KMS-11 (cell line): ENCODE measurements around the gene COQ8A.

Source experiments
- H2AFZ ChIP-seq: fragments of 200-600 bp; sonication (generic); 2 replicates; pipeline ENCODE4 v1.6.1; 2016; ENCODE audit warnings: antibody characterized with exemption, mixed run types, low read depth
- H3K27ac ChIP-seq: fragments of 200-600 bp; sonication (generic); 2 replicates; pipeline ENCODE4 v1.6.1; 2016; ENCODE audit warnings: mild to moderate bottlenecking, mixed run types
- H3K27me3 ChIP-seq: fragments of 200-600 bp; sonication (generic); 2 replicates; pipeline ENCODE4 v1.6.1; 2017; ENCODE audit warnings: mild to moderate bottlenecking, low read depth, mixed run types, moderate library complexity; ENCODE audit not compliant: insufficient read depth
- H3K36me3 ChIP-seq: fragments of 200-600 bp; sonication (generic); 2 replicates; pipeline ENCODE4 v1.6.1; 2017; ENCODE audit warnings: mild to moderate bottlenecking, mixed run types; ENCODE audit not compliant: insufficient read depth
- H3K4me1 ChIP-seq: fragments of 200-600 bp; sonication (generic); 2 replicates; pipeline ENCODE4 v1.6.1; 2016; ENCODE audit warnings: mild to moderate bottlenecking, low read depth, mixed run types; ENCODE audit not compliant: poor library complexity, severe bottlenecking
- H3K4me2 ChIP-seq: fragments of 200-600 bp; sonication (generic); 2 replicates; pipeline ENCODE4 v1.7.0; 2016; ENCODE audit warnings: mild to moderate bottlenecking, mixed run types
- H3K4me3 ChIP-seq: fragments of 200-600 bp; sonication (generic); IDR thresholded peaks from 2 replicates; pipeline ENCODE4 v1.6.1; 2017; ENCODE audit warnings: low read depth, low read length, mixed read lengths; ENCODE audit not compliant: insufficient read depth
- H3K79me2 ChIP-seq: fragments of 200-600 bp; sonication (generic); 2 replicates; pipeline ENCODE4 v1.6.1; 2016; ENCODE audit warnings: low read depth, mixed run types; ENCODE audit not compliant: insufficient read depth
- H3K9ac ChIP-seq: fragments of 200-600 bp; sonication (generic); 2 replicates; pipeline ENCODE4 v1.6.1; 2016; ENCODE audit warnings: mild to moderate bottlenecking, mixed run types
- H4K20me1 ChIP-seq: fragments of 200-600 bp; sonication (generic); 2 replicates; pipeline ENCODE4 v1.6.1; 2016; ENCODE audit warnings: mild to moderate bottlenecking, mixed run types; ENCODE audit not compliant: insufficient read depth
- TF ChIP-seq, protein P1 (sequence below): fragments of 200-600 bp; sonication (generic); conservative IDR thresholded peaks from 2 replicates; pipeline ENCODE4 v1.6.1; 2017; ENCODE audit warnings: low read depth, mild to moderate bottlenecking, antibody characterized with exemption, low read length, moderate library complexity, mixed read lengths

COQ8A gene

DNA sequence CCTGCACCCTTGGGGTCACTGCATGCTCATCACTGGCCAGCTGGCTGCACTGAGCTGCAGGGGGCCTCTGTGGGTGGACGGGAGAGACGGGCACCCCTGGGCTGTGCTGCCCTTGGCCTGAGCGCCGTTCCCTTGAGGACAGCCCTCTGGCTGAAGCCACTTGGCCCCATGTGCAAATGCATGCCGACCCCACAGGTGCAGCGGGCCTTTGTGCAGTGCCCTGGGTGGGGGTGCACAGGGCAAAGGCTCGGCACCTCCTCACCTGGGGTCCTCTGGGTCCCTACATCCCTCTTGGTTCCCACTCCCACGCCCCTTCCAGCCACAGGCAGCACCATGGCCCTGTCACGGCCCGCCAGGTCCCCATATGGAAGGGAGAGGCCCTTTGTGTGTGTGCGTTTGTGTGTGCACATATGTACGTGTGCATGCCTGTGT lies 41.3 kb downstream of the COQ8A start:
- no peak overlapping the region for H2AFZ ChIP-seq
- no peaks in the 10 kb centered on the region for H3K27me3 ChIP-seq
- no peaks in the 10 kb centered on the region; the same call in 1 of the 2 replicates for H3K36me3 ChIP-seq
- no peak overlapping the region for H3K9ac ChIP-seq
- no peak overlapping the region for H3K4me2 ChIP-seq
- no peaks in the 10 kb centered on the region for H4K20me1 ChIP-seq
- no peaks in the 10 kb centered on the region for H3K4me1 ChIP-seq
- no peak overlapping the region for H3K4me3 ChIP-seq
- TF ChIP-seq, protein P1, sequence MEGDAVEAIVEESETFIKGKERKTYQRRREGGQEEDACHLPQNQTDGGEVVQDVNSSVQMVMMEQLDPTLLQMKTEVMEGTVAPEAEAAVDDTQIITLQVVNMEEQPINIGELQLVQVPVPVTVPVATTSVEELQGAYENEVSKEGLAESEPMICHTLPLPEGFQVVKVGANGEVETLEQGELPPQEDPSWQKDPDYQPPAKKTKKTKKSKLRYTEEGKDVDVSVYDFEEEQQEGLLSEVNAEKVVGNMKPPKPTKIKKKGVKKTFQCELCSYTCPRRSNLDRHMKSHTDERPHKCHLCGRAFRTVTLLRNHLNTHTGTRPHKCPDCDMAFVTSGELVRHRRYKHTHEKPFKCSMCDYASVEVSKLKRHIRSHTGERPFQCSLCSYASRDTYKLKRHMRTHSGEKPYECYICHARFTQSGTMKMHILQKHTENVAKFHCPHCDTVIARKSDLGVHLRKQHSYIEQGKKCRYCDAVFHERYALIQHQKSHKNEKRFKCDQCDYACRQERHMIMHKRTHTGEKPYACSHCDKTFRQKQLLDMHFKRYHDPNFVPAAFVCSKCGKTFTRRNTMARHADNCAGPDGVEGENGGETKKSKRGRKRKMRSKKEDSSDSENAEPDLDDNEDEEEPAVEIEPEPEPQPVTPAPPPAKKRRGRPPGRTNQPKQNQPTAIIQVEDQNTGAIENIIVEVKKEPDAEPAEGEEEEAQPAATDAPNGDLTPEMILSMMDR, result no peak
- H3K27ac ChIP-seq, result no peak overlapping the region
- no peaks in the 10 kb centered on the region for H3K79me2 ChIP-seq

DNA sequence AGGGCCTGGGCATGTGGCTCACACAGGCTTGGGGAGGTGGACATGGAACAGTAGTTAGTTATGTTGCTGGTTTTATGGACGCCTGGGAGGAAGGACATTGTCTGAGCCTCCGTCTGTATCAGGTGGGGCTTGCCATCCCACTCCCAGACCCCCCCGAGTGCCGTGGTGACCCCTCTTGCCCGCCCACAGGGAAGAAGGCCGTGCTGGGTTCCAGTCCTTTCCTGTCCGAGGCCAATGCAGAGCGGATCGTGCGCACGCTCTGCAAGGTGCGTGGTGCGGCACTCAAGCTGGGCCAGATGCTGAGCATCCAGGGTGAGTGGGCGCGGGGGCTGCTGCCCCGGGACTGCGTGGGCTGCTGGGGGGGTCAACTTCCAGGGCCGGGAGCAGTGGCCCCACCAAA lies 41.7 kb downstream of the COQ8A start:
- Histone ChIP-seq H3K36me3 (no peaks in the 10 kb centered on the region; the same call in 1 of the 2 replicates), H3K4me3 (no peak overlapping the region), H4K20me1 (no peaks in the 10 kb centered on the region), H3K9ac (no peak overlapping the region), H3K4me2 (no peak overlapping the region), H3K27me3 (no peaks in the 10 kb centered on the region), H3K79me2 (no peaks in the 10 kb centered on the region), H3K27ac (no peak overlapping the region), H2AFZ (no peak overlapping the region), H3K4me1 (no peaks in the 10 kb centered on the region)
- TF ChIP-seq, protein P1, result no peak

DNA sequence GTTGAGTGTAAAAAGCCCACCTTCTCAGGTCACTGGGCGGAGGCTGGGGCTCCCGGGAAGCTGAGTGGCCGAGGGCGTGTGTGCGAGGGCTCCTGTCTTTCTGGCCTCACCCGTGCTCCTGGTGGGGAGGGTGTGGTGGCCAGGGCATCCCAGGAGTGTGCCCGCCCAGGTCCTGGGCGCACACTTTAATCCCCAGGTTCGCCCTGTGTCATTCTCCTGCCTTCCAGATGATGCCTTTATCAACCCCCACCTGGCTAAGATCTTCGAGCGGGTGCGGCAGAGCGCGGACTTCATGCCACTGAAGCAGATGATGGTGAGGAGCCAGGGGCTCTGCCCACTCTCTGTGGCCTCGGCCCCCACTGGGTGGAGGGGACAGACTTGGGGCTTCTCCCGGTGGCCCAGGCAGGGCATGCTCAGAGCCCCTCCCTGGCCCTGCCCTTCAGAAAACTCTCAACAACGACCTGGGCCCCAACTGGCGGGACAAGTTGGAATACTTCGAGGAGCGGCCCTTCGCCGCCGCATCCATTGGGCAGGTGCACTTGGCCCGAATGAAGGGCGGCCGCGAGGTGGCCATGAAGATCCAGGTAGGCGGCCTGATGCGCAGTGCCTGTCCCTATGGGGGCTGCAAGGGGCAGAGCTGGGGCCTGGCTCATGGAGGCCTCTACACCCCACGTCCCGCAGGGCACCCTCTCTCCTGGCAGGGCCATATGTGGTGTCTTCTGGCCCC lies 42.5 kb downstream of the COQ8A start:
- Histone ChIP-seq H3K27ac (no peak overlapping the region), H3K9ac (no peak overlapping the region), H4K20me1 (no peaks in the 10 kb centered on the region), H3K4me2 (no peak overlapping the region), H3K27me3 (no peaks in the 10 kb centered on the region), H3K4me3 (no peak overlapping the region), H2AFZ (no peak overlapping the region), H3K4me1 (no peaks in the 10 kb centered on the region), H3K36me3 (no peaks in the 10 kb centered on the region; the same call in 1 of the 2 replicates), H3K79me2 (no peaks in the 10 kb centered on the region)
- TF ChIP-seq, protein P1, result no peak

DNA sequence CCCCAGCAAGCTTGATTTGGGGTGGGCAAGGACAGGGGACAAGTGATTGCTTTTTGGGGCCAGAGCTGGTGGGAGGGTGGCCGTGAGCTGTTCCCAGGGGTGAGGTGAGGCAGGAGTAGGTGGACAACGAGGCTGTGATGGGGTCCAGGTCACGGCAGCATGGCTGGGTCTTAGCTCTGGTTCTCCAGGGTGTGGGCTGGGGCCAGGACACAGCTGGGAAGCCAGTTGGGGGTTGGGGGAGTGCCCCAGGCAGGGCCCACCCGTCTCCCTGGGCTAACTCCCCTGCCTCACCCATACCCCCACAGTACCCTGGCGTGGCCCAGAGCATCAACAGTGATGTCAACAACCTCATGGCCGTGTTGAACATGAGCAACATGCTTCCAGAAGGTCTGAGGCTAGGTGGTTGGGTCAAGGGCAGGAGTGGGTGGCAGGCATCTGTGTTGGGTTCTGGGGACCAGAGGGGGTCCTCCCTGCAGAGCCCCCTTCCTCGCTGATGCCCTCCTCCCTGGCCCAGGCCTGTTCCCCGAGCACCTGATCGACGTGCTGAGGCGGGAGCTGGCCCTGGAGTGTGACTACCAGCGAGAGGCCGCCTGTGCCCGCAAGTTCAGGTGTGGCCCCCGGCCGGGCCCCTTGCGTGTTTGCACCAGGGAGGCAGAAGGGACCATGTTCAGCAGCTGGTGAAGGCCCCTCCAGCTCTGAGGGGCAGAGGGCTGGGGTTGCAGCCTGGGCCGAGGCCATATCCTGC lies 43.3 kb downstream of the COQ8A start:
- TF ChIP-seq, protein P1, result no peak
- H3K4me2 ChIP-seq, result no peak overlapping the region
- H3K27me3 ChIP-seq, result no peaks in the 10 kb centered on the region
- no peak overlapping the region for H3K4me3 ChIP-seq
- H3K79me2 ChIP-seq, result no peaks in the 10 kb centered on the region
- no peak overlapping the region for H3K9ac ChIP-seq
- H3K4me1 ChIP-seq, result no peaks in the 10 kb centered on the region
- no peaks in the 10 kb centered on the region for H4K20me1 ChIP-seq
- no peak overlapping the region for H3K27ac ChIP-seq
- no peaks in the 10 kb centered on the region; the same call in 1 of the 2 replicates for H3K36me3 ChIP-seq
- no peak overlapping the region for H2AFZ ChIP-seq
